Smooth muscle cell (in vitro differentiated cells): ENCODE results near the gene BICC1. TPM values are rescaled to one million over a fixed set of nuclear protein-coding genes. Genes with fewer than 3 reads are reported as not detected.

Experiments used
- DNase-seq: peaks from one replicate; lab custom pipeline; 2025; ENCODE audit not compliant: unreplicated experiment; lab: John Stamatoyannopoulos, UW
- H2AFZ ChIP-seq: fragments of 200-600 bp; sonication (generic); 2 replicates; pipeline ENCODE4 v1.6.0; 2016; ENCODE audit warnings: antibody characterized with exemption, low read depth, mild to moderate bottlenecking
- H3F3A ChIP-seq: fragments of 200-600 bp; sonication (generic); 2 replicates; pipeline ENCODE4 v1.6.0; 2017; ENCODE audit warnings: antibody characterized with exemption, low read depth
- H3K27ac ChIP-seq: fragments of 200-600 bp; sonication (generic); 2 replicates; pipeline ENCODE4 v1.5.1; 2016; ENCODE audit warnings: low read depth, mild to moderate bottlenecking
- H3K27me3 ChIP-seq: fragments of 200-600 bp; sonication (generic); 2 replicates; pipeline ENCODE4 v1.6.1; 2016; ENCODE audit warnings: low read depth, mild to moderate bottlenecking
- H3K36me3 ChIP-seq: fragments of 200-600 bp; sonication (generic); 2 replicates; pipeline ENCODE4 v1.5.1; 2016; ENCODE audit warnings: low read depth
- H3K4me1 ChIP-seq: fragments of 200-600 bp; sonication (generic); 2 replicates; pipeline ENCODE4 v1.5.1; 2016; ENCODE audit warnings: low read depth
- H3K4me2 ChIP-seq: fragments of 200-600 bp; sonication (generic); 2 replicates; pipeline ENCODE4 v1.6.0; 2016; ENCODE audit warnings: mild to moderate bottlenecking
- H3K4me3 ChIP-seq: fragments of 200-600 bp; sonication (generic); 2 replicates; pipeline ENCODE4 v1.5.1; 2016; ENCODE audit warnings: mild to moderate bottlenecking
- H3K79me2 ChIP-seq: fragments of 200-600 bp; sonication (generic); 2 replicates; pipeline ENCODE4 v1.6.0; 2016; ENCODE audit warnings: low read depth, mild to moderate bottlenecking
- H3K9ac ChIP-seq: fragments of 200-600 bp; sonication (generic); 2 replicates; pipeline ENCODE4 v1.6.0; 2016; ENCODE audit warnings: low read depth
- H3K9me3 ChIP-seq: fragments of 200-600 bp; sonication (generic); replicated peaks from 2 replicates; pipeline ENCODE4 v1.5.1; 2016; ENCODE audit warnings: low read depth
- H4K20me1 ChIP-seq: fragments of 200-600 bp; sonication (generic); 2 replicates; pipeline ENCODE4 v1.6.0; 2016; ENCODE audit warnings: low read depth
- WGBS: methylation state at CpG from one replicate; pipeline ENCODE4 v1.1.7; 2016; ENCODE audit warnings: low lambda C conversion rate; 5-methylcytosine and 5-hydroxymethylcytosine counted together
- polyA plus RNA-seq: library from polyadenylated mRNA; unstranded; fragments of >200 nt; fragmentation: Nextera tagmentation; extraction: Ambion mirVana; gene quantifications from 2 replicates; pipeline ENCODE4 v1.2.1, GENCODE V29; 2016
- total RNA-seq: library from RNA; depleted of rRNA; stranded (reverse); fragments of >200 nt; gene quantifications from 2 replicates; pipeline ENCODE4 v1.2.3, GENCODE V29; 2014
- TF ChIP-seq, protein P1 (sequence below): fragments of 200-600 bp; sonication (generic); IDR thresholded peaks from 2 replicates; pipeline ENCODE4 v1.5.1; 2017; ENCODE audit warnings: borderline replicate concordance, mild to moderate bottlenecking, antibody characterized with exemption; ENCODE audit not compliant: insufficient read depth, poor library complexity, severe bottlenecking

BICC1 gene
- total and polyA plus RNA-seq, 2 experiments from 2014 or later, result 7.9 to 23.0 TPM

DNA sequence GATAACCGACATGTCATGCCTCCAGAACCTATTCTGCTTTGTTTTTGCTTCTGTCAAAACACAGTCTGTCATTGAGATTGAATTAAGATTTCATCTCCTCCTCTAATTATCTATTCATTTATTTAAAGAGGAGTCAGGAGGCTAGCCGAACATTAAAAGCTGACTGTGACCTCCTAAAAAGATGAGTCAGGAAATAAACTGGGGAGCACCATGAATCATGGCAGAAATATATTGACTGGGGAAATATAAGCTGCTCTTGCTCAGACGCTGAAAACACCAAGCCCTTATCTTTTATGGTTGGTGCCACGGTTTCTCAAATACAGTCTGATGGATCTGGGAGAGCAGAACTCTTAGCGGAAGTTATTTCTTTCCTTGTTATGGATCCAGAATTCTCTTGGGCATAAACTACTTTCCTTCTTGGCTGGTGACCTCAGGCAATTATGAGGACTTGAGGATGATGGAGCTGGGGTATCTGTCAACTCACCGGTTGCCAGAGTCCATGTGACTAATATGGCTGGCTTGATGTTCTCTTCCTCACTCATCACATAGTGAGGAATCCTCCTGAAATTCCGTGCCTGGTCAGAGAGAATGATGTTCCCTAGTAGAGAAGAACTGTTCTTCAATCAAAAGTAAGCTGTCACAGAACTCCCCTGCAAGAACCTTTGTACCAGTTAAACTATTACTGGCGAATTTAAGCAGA, 356.2 kb downstream of the BICC1 start:
- no peak overlapping the region for H3K4me3 ChIP-seq
- 68% methylated on average over 8 of the region's 8 CpGs for WGBS
- no peak overlapping the region for H3K9ac ChIP-seq
- no peaks in the 10 kb centered on the region for H3F3A ChIP-seq
- H2AFZ ChIP-seq, result no peak overlapping the region
- no peaks in the 10 kb centered on the region for H3K79me2 ChIP-seq
- no peak overlapping the region for H3K27ac ChIP-seq
- TF ChIP-seq, protein P1, sequence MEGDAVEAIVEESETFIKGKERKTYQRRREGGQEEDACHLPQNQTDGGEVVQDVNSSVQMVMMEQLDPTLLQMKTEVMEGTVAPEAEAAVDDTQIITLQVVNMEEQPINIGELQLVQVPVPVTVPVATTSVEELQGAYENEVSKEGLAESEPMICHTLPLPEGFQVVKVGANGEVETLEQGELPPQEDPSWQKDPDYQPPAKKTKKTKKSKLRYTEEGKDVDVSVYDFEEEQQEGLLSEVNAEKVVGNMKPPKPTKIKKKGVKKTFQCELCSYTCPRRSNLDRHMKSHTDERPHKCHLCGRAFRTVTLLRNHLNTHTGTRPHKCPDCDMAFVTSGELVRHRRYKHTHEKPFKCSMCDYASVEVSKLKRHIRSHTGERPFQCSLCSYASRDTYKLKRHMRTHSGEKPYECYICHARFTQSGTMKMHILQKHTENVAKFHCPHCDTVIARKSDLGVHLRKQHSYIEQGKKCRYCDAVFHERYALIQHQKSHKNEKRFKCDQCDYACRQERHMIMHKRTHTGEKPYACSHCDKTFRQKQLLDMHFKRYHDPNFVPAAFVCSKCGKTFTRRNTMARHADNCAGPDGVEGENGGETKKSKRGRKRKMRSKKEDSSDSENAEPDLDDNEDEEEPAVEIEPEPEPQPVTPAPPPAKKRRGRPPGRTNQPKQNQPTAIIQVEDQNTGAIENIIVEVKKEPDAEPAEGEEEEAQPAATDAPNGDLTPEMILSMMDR, result no peak
- no peaks in the 10 kb centered on the region for H4K20me1 ChIP-seq
- no peaks in the 10 kb centered on the region for H3K4me1 ChIP-seq
- DNase-seq, result no peak
- H3K36me3 ChIP-seq, result no peaks in the 10 kb centered on the region
- H3K27me3 ChIP-seq, result no peaks in the 10 kb centered on the region
- no peak overlapping the region for H3K4me2 ChIP-seq
- no peaks in the 10 kb centered on the region for H3K9me3 ChIP-seq

DNA sequence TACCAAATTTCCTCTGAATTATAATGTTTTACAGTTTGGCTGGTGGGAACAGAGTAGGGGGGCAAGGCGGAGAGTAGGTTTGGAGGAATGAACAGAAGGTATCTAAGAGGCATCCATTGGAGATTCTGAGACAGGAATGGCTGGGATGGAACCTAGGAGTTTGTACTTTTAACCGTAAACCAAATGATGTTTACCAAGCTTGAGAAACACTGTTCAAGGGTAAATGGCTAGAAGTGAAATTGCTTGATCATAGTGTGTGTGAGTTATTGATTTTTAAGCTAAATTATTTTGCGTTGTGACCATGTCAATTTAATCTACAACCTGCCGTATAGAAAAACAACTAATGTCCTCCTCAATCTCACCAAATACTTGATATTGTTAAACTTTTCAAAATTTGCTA, 357.4 kb downstream of the BICC1 start:
- Histone ChIP-seq H3F3A (no peaks in the 10 kb centered on the region), H3K9me3 (no peaks in the 10 kb centered on the region), H3K4me3 (no peak overlapping the region), H3K4me2 (no peak overlapping the region), H3K27ac (no peak overlapping the region), H3K79me2 (no peaks in the 10 kb centered on the region), H2AFZ (no peak overlapping the region), H3K9ac (no peak overlapping the region), H3K36me3 (no peaks in the 10 kb centered on the region), H3K4me1 (no peaks in the 10 kb centered on the region), H3K27me3 (no peaks in the 10 kb centered on the region), H4K20me1 (no peaks in the 10 kb centered on the region)
- TF ChIP-seq, protein P1, result no peak
- DNase-seq, result no peak
- 98% methylated on average over 4 of the region's 4 CpGs for WGBS

DNA sequence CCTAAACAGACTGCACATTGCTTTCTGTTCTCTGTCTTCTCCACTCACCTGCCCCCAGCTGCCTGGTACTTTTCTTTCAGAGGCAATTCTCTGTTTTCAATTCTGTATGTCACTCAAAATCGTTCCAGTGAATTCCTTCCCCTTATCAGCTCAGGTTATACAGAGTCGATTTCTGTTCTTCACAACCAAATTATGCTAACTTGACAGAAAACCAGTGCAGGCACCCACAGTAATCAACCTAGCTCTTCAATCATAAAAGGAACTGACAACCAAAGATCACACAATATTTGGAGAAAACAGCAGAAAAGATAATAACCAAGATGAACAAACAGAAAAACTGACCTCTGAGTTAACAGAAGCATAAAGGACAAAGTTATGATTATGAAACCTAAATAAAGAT, 360.5 kb downstream of the BICC1 start:
- TF ChIP-seq, protein P1, result no peak
- no peaks in the 10 kb centered on the region for H3K4me1 ChIP-seq
- no peak overlapping the region for H3K4me3 ChIP-seq
- H3F3A ChIP-seq, result no peaks in the 10 kb centered on the region
- no peak overlapping the region for H3K4me2 ChIP-seq
- DNase-seq, result no peak
- no peaks in the 10 kb centered on the region for H3K27me3 ChIP-seq
- no peaks in the 10 kb centered on the region for H3K79me2 ChIP-seq
- H3K36me3 ChIP-seq, result no peaks in the 10 kb centered on the region
- no peaks in the 10 kb centered on the region for H4K20me1 ChIP-seq
- 83% methylated on average over 2 of the region's 2 CpGs for WGBS
- H3K9me3 ChIP-seq, result no peaks in the 10 kb centered on the region
- no peak overlapping the region for H3K27ac ChIP-seq
- H2AFZ ChIP-seq, result no peak overlapping the region
- no peak overlapping the region for H3K9ac ChIP-seq

Other genes starting within 250 kb of the BICC1 start
- 9.2 and 12.1 TPM in 2 replicates for gene IPMK, start 245.0 kb upstream of the BICC1 start, total RNA-seq
- gene IPMK, start 245.0 kb upstream of the BICC1 start, polyA plus RNA-seq, result 1.9 TPM in 2 replicates
- 14.2 and 14.4 TPM in 2 replicates for gene CISD1, start 243.7 kb upstream of the BICC1 start, total RNA-seq
- gene CISD1, start 243.7 kb upstream of the BICC1 start, polyA plus RNA-seq, result 37.4 and 55.4 TPM in 2 replicates
- 24.5 and 31.3 TPM in 2 replicates for gene UBE2D1, start 177.9 kb upstream of the BICC1 start, total RNA-seq
- 19.0 and 19.2 TPM in 2 replicates for gene UBE2D1, start 177.9 kb upstream of the BICC1 start, polyA plus RNA-seq
- 20.3 and 21.0 TPM in 2 replicates for gene TFAM, start 127.5 kb upstream of the BICC1 start, total RNA-seq
- 14.5 and 22.9 TPM in 2 replicates for gene TFAM, start 127.5 kb upstream of the BICC1 start, polyA plus RNA-seq